Mesenchymal stem cell (in vitro differentiated cells and primary cell): Measurements from ENCODE around the gene TMEM51.

Experiments
- DNase-seq: peaks from one replicate; pipeline ENCODE4 v3.0.0-alpha.2; 2013
- H2AFZ ChIP-seq: one replicate; pipeline ENCODE4 v1.6.1; 2013; ENCODE audit warnings: low read depth, mild to moderate bottlenecking, control low read depth, inconsistent platforms, low read length, moderate library complexity
- H2AK5ac ChIP-seq: 2 replicates; pipeline ENCODE4 v1.6.1; 2013; ENCODE audit warnings: low read length, moderate library complexity, mild to moderate bottlenecking, inconsistent platforms; ENCODE audit not compliant: severe bottlenecking
- H2BK120ac ChIP-seq: one replicate; pipeline ENCODE4 v1.6.1; 2013; ENCODE audit warnings: low read depth, mild to moderate bottlenecking, inconsistent platforms, low read length, moderate library complexity
- H2BK12ac ChIP-seq, 2 experiments: one replicate each; pipeline ENCODE4 v1.6.1; 2013; ENCODE audit warnings: inconsistent platforms in 2 of 2, low read length in 2 of 2, mild to moderate bottlenecking in 2 of 2, moderate library complexity in 2 of 2, control low read depth in 1 of 2
- H2BK15ac ChIP-seq: one replicate; pipeline ENCODE4 v1.6.1; 2013; ENCODE audit warnings: mild to moderate bottlenecking, low read depth, inconsistent platforms; ENCODE audit not compliant: poor library complexity, severe bottlenecking
- H2BK5ac ChIP-seq: 2 replicates; pipeline ENCODE4 v1.6.1; 2013; ENCODE audit warnings: low read depth, mild to moderate bottlenecking, low read length, control low read depth, inconsistent platforms; ENCODE audit not compliant: poor library complexity, severe bottlenecking
- H3K14ac ChIP-seq, 2 experiments: one replicate each; pipeline ENCODE4 v1.6.1; 2013; ENCODE audit warnings: inconsistent platforms in 2 of 2, low read length in 2 of 2, control low read depth in 1 of 2, mild to moderate bottlenecking in 1 of 2, moderate library complexity in 1 of 2
- H3K18ac ChIP-seq, 2 experiments: one replicate each; pipeline ENCODE4 v1.6.1; 2013; ENCODE audit warnings: inconsistent platforms in 2 of 2, low read length in 2 of 2, control low read depth in 1 of 2, low read depth in 1 of 2, mild to moderate bottlenecking in 1 of 2
- H3K23ac ChIP-seq, 2 experiments: one replicate each; pipeline ENCODE4 v1.6.1; 2013; ENCODE audit warnings: inconsistent platforms in 2 of 2, low read length in 2 of 2, mild to moderate bottlenecking in 2 of 2, moderate library complexity in 2 of 2, control low read depth in 1 of 2
- H3K27ac ChIP-seq: 2 replicates; pipeline ENCODE4 v1.5.1; 2013; ENCODE audit warnings: mild to moderate bottlenecking, moderate library complexity, low read length, control low read depth, inconsistent platforms; ENCODE audit not compliant: poor library complexity, severe bottlenecking
- H3K27me3 ChIP-seq, 2 experiments: 2 replicates each; pipeline versions ENCODE4 v1.6.1 to v1.7.0; 2013; ENCODE audit warnings: low read length in 2 of 2, mild to moderate bottlenecking in 2 of 2, moderate library complexity in 2 of 2, control low read depth in 1 of 2, inconsistent platforms in 1 of 2; ENCODE audit not compliant: control insufficient read depth in 1 of 2, insufficient read depth in 1 of 2
- H3K36me3 ChIP-seq, 2 experiments: 2 replicates each; pipeline versions ENCODE4 v1.6.1 to v1.7.0; 2013; ENCODE audit warnings: low read length in 2 of 2, control low read depth in 1 of 2, inconsistent platforms in 1 of 2, low read depth in 1 of 2, mild to moderate bottlenecking in 1 of 2; ENCODE audit not compliant: insufficient read depth in 2 of 2, control insufficient read depth in 1 of 2
- H3K4ac ChIP-seq, 2 experiments: one replicate each; pipeline ENCODE4 v1.6.1; 2013; ENCODE audit warnings: inconsistent platforms in 2 of 2, low read length in 2 of 2, mild to moderate bottlenecking in 2 of 2, moderate library complexity in 2 of 2, control low read depth in 1 of 2, low read depth in 1 of 2
- H3K4me1 ChIP-seq: 2 replicates; pipeline ENCODE4 v1.6.1; 2013; ENCODE audit warnings: low read depth, low read length, control low read depth; ENCODE audit not compliant: control insufficient read depth, insufficient read depth
- H3K4me2 ChIP-seq: 2 replicates; pipeline ENCODE4 v1.6.1; 2013; ENCODE audit warnings: low read length, mild to moderate bottlenecking, inconsistent platforms; ENCODE audit not compliant: poor library complexity, severe bottlenecking
- H3K4me3 ChIP-seq, 2 experiments: 2 replicates each; pipeline versions ENCODE4 v1.5.1 to v1.7.0; 2013; ENCODE audit warnings: low read length in 2 of 2, mild to moderate bottlenecking in 2 of 2, control low read depth in 1 of 2, low read depth in 1 of 2; ENCODE audit not compliant: insufficient read depth in 1 of 2
- H3K79me1 ChIP-seq: replicated peaks from 2 replicates; pipeline ENCODE4 v1.6.1; 2013; ENCODE audit warnings: mild to moderate bottlenecking, control low read depth, low read length, inconsistent platforms; ENCODE audit not compliant: poor library complexity, severe bottlenecking
- H3K9ac ChIP-seq: 2 replicates; pipeline ENCODE4 v1.7.0; 2013; ENCODE audit warnings: mild to moderate bottlenecking, low read length, moderate library complexity
- H3K9me3 ChIP-seq: 2 replicates; pipeline ENCODE4 v1.7.0; 2013; ENCODE audit warnings: mild to moderate bottlenecking, low read length; ENCODE audit not compliant: control insufficient read depth
- H4K8ac ChIP-seq: one replicate; pipeline ENCODE4 v1.6.1; 2013; ENCODE audit warnings: inconsistent platforms, mild to moderate bottlenecking, low read length, moderate library complexity
- H4K91ac ChIP-seq: one replicate; pipeline ENCODE4 v1.6.1; 2013; ENCODE audit warnings: mild to moderate bottlenecking, low read length, inconsistent platforms
- WGBS: methylation state at CpG from one replicate; pipeline ENCODE4 v1.1.7; 2013; ENCODE audit warnings: mixed read lengths; 5-methylcytosine and 5-hydroxymethylcytosine counted together

Gene TMEM51

GRCh38 chr1:15128077-15128476 is 25.5 kb upstream of the TMEM51 start:
- Histone ChIP-seq H3K9me3 (peaks cover 8% of the 10 kb centered on the region), H3K79me1 (no peaks in the 10 kb centered on the region), H3K18ac (no peak overlapping the region), H3K14ac (no peak overlapping the region), H2AK5ac (no peak overlapping the region), H3K4me1 (peaks cover 2% of the 10 kb centered on the region), H4K91ac (no peak overlapping the region), H2BK5ac (no peak overlapping the region), H2BK120ac (no peak overlapping the region), H3K9ac (no peak overlapping the region), H3K4ac (no peak overlapping the region), H4K8ac (no peak overlapping the region), H2AFZ (no peak overlapping the region), H3K4me2 (no peak overlapping the region), H2BK12ac (no peak overlapping the region), H3K23ac (no peak overlapping the region), H3K36me3 (no peaks in the 10 kb centered on the region), H3K27me3 (peaks cover 3 to 53% of the 10 kb centered on the region in 2 experiments), H3K27ac (no peak overlapping the region), H2BK15ac (no peak overlapping the region), H3K4me3 (no peak overlapping the region)
- no peak for DNase-seq
- 76% methylated on average over 6 of the region's 6 CpGs for WGBS

- no peak overlapping the region for H2BK12ac ChIP-seq
- no peak overlapping the region for H3K27ac ChIP-seq
- H3K9ac ChIP-seq, result no peak overlapping the region
- no peak overlapping the region for H3K4me2 ChIP-seq
- H3K9me3 ChIP-seq, result peaks cover 8% of the 10 kb centered on the region
- peak; percentile 76 for DNase-seq
- no peak overlapping the region for H2BK120ac ChIP-seq
- no peak overlapping the region for H3K14ac ChIP-seq
- H3K4ac ChIP-seq, result no peak overlapping the region
- WGBS, result 36% methylated on average over 15 of the region's 18 CpGs
- H3K79me1 ChIP-seq, result no peaks in the 10 kb centered on the region
- no peak overlapping the region for H2AK5ac ChIP-seq
- no peak overlapping the region for H3K23ac ChIP-seq
- H2BK15ac ChIP-seq, result peak overlapping the region; percentile 30
- peaks cover 2% of the 10 kb centered on the region for H3K4me1 ChIP-seq
- H2AFZ ChIP-seq, result no peak overlapping the region
- no peak overlapping the region for H3K18ac ChIP-seq
- peaks cover 2 to 59% of the 10 kb centered on the region in 2 experiments for H3K27me3 ChIP-seq
- peak overlapping the region in 1 of 2 experiments; percentile 9 for H3K4me3 ChIP-seq
- no peaks in the 10 kb centered on the region for H3K36me3 ChIP-seq
- H4K91ac ChIP-seq, result peak overlapping the region; percentile 41
- no peak overlapping the region for H4K8ac ChIP-seq
- no peak overlapping the region for H2BK5ac ChIP-seq
These were observed 24.8 kb upstream of the TMEM51 start for GRCh38 chr1:15128520-15129313.

- H3K9me3 ChIP-seq, result peaks cover 8% of the 10 kb centered on the region
- H3K4ac ChIP-seq, result no peak overlapping the region
- no peaks in the 10 kb centered on the region for H3K36me3 ChIP-seq
- no peak overlapping the region for H3K14ac ChIP-seq
- no peak overlapping the region for H2BK120ac ChIP-seq
- H3K4me1 ChIP-seq, result peaks cover 2% of the 10 kb centered on the region
- no peak overlapping the region for H3K27ac ChIP-seq
- no peak overlapping the region for H3K4me2 ChIP-seq
- no peak overlapping the region for H3K9ac ChIP-seq
- peaks cover 8 to 65% of the 10 kb centered on the region in 2 experiments for H3K27me3 ChIP-seq
- H2AK5ac ChIP-seq, result no peak overlapping the region
- no peak overlapping the region for H2BK12ac ChIP-seq
- no peak overlapping the region for H4K8ac ChIP-seq
- H2BK15ac ChIP-seq, result no peak overlapping the region
- H3K79me1 ChIP-seq, result no peaks in the 10 kb centered on the region
- no peak for DNase-seq
- no peak overlapping the region for H2BK5ac ChIP-seq
- H3K18ac ChIP-seq, result no peak overlapping the region
- H3K23ac ChIP-seq, result no peak overlapping the region
- no peak overlapping the region for H2AFZ ChIP-seq
- H3K4me3 ChIP-seq, result no peak overlapping the region
- H4K91ac ChIP-seq, result no peak overlapping the region
- 88% methylated on average over 4 of the region's 4 CpGs for WGBS
These were observed 23.6 kb upstream of the TMEM51 start for GRCh38 chr1:15129944-15130343.

GRCh38 chr1:15130607-15131006 is 22.9 kb upstream of the TMEM51 start:
- no peak overlapping the region for H3K18ac ChIP-seq

More at GRCh38 chr1:15130607-15131006, 22.9 kb upstream of the TMEM51 start:
- Histone ChIP-seq H3K9me3 (peaks cover 8% of the 10 kb centered on the region), H3K4me1 (peaks cover 2% of the 10 kb centered on the region), H3K36me3 (no peaks in the 10 kb centered on the region), H3K27ac (no peak overlapping the region), H3K23ac (no peak overlapping the region), H4K91ac (no peak overlapping the region), H3K14ac (no peak overlapping the region), H2BK15ac (no peak overlapping the region), H2BK5ac (no peak overlapping the region), H2BK120ac (no peak overlapping the region), H3K4me2 (no peak overlapping the region), H2BK12ac (no peak overlapping the region), H3K9ac (no peak overlapping the region), H3K4me3 (no peak overlapping the region), H2AFZ (no peak overlapping the region), H3K4ac (no peak overlapping the region), H3K27me3 (peaks cover 8 to 59% of the 10 kb centered on the region in 2 experiments), H2AK5ac (no peak overlapping the region), H3K79me1 (no peaks in the 10 kb centered on the region), H4K8ac (no peak overlapping the region)
- 86% methylated on average over 3 of the region's 3 CpGs for WGBS
- no peak for DNase-seq
